GM13977 (cell line): Measurements from ENCODE around the gene PSMA3.

Source experiments
- DNase-seq: peaks from one replicate; pipeline ENCODE4 v3.0.0; 2012; ENCODE audit warnings: low spot score
- in situ Hi-C: fragments of 300-500 bp; cut with MboI; formaldehyde crosslinking; loops from one replicate; pipeline ENCODE4 v1.12.0; 2022; ENCODE audit warnings: low sequenced_read_pairs, low pct_unique_long_range_greater_than_20kb, mixed read lengths, inconsistent platforms; ENCODE audit not compliant: unreplicated experiment
- TF ChIP-seq, protein P1 (sequence below): IDR thresholded peaks from 2 replicates; pipeline ENCODE4 v1.5.1; 2012; ENCODE audit warnings: mild to moderate bottlenecking, control low read depth; ENCODE audit not compliant: insufficient read depth; ENCODE audit errors: extremely low read depth, missing control alignments

The PSMA3 gene

DNA sequence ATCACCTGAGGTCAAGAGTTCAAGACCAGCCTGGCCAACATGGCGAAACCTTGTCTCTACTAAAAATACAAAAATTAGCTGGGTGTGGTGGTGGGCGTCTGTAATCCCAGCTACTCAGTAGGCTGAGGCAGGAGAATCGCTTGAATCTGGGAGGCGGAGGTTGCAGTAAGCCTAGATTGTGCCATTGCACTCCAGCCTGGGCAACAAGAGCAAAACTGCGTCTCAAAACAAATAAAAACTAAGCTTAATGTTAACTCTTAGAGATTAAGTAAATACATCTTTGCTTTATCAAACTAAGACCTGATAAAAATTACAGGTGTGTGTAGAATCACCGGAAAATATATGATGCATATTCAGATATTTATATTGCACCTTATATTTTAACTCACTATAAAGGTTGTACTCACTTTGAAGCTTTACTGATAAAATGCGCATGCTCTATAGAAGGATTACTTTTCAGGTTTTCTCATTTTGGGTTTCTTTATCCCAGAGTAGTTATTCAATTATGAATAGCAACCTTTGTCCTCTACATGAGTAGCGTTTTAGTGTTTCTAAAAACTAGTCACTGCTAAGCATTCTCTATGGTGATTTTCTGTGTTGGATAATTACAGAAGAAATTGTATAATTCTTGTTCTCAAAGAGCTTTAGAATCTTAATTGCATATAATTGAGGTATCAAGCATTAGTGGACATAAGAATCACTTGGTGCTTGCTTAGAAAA lies 63.1 kb downstream of the PSMA3 start:
- in situ Hi-C loops, result no loop called here
- DNase-seq, result no peak
- TF ChIP-seq, protein P1, sequence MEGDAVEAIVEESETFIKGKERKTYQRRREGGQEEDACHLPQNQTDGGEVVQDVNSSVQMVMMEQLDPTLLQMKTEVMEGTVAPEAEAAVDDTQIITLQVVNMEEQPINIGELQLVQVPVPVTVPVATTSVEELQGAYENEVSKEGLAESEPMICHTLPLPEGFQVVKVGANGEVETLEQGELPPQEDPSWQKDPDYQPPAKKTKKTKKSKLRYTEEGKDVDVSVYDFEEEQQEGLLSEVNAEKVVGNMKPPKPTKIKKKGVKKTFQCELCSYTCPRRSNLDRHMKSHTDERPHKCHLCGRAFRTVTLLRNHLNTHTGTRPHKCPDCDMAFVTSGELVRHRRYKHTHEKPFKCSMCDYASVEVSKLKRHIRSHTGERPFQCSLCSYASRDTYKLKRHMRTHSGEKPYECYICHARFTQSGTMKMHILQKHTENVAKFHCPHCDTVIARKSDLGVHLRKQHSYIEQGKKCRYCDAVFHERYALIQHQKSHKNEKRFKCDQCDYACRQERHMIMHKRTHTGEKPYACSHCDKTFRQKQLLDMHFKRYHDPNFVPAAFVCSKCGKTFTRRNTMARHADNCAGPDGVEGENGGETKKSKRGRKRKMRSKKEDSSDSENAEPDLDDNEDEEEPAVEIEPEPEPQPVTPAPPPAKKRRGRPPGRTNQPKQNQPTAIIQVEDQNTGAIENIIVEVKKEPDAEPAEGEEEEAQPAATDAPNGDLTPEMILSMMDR, result no peak

DNA sequence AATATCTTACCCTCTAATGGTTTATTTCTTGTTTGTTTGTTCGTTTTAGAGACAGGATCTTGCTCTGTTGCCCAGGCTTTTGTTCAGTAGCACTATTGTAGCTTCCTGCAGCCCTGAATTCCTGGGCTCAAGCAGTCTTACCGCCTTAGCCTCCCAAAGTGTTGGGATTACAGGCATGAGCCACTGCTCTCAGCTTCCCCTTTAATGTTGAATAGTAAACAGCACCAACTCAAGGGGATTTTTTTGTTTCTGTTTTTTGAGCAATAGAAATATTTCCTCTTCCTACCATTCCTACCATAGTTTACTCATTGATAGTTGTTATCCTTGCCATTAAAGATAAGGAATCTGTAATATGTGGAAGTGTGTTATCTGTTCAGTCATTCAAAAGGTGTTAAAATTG lies 64.4 kb downstream of the PSMA3 start:
- TF ChIP-seq, protein P1, result no peak
- in situ Hi-C loops, result no loop called here
- no peak for DNase-seq

DNA sequence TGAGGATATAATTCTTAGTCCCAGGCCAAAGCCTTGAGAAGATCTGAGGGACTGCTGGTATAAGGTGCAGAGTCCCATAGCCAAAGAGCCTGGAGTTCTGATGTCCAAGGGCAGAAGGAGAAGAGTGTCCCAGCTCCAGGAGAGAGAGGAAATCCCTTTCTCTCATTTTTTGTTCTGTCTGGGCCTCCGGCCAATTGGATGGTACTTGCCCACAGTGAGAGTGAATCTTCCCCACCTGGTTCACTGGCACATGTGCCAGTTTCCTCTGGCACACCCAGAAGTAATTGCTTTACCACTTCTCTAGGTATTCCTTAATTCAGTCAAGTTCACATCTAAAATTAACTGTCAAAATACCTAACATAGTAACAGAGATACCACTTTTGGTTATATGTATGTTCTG lies 69.1 kb downstream of the PSMA3 start:
- in situ Hi-C loops, result no loop called here
- TF ChIP-seq, protein P1, result no peak
- no peak for DNase-seq

DNA sequence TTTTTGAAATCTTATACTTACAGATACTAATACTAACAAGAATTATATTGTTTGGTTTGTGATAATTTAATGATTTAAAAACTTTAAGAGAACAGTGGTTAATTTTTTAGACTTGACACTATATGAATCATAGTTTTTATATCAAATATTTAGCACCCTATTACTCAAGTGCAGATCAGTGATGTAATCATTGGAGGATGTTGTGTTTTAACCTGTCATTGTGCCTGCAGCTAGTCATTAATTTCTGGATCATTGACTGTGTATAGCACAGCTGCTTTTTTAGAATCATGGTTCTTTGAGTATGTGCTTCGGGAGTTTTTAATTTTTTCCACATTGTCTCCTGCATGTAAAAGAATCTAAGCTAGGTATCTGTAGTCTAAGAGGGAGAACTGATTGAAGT lies 71.0 kb downstream of the PSMA3 start:
- DNase-seq, result no peak
- TF ChIP-seq, protein P1, result no peak
- in situ Hi-C loops, result no loop called here
